RWPE2 (cell line): ENCODE results near the gene SMU1.
A peak's percentile ranks its signal among the peaks of the same experiment; 100 is the strongest.

Source experiments
- ATAC-seq: fragments of 200-7000 bp; cut with Tn5 transposase; 3 replicates; pipeline ENCODE4 v1.9.1; 2021; ENCODE audit warnings: low read depth
- DNase-seq: peaks from one replicate; pipeline ENCODE4 v3.0.0-alpha.2; 2020; ENCODE audit warnings: low spot score
- H3K27ac ChIP-seq: fragments of 450-650 bp; 2 replicates; pipeline ENCODE4 v1.5.1; 2017; ENCODE audit warnings: mild to moderate bottlenecking; ENCODE audit not compliant: poor library complexity, severe bottlenecking
- H3K27me3 ChIP-seq: fragments of 250-450 bp; sonication (Bioruptor Pico); 2 replicates; pipeline ENCODE4 v1.5.1; 2021; ENCODE audit warnings: mild to moderate bottlenecking, moderate library complexity; ENCODE audit not compliant: insufficient read depth, poor library complexity, severe bottlenecking
- H3K36me3 ChIP-seq: fragments of 250-450 bp; sonication (Bioruptor Pico); 2 replicates; pipeline ENCODE4 v1.5.1; 2020; ENCODE audit warnings: low read depth, mild to moderate bottlenecking, moderate library complexity
- H3K4me1 ChIP-seq: fragments of 250-450 bp; sonication (Bioruptor Pico); 2 replicates; pipeline ENCODE4 v1.5.1; 2021; ENCODE audit warnings: mild to moderate bottlenecking, moderate library complexity; ENCODE audit not compliant: insufficient read depth, poor library complexity, severe bottlenecking
- H3K4me3 ChIP-seq: fragments of 250-450 bp; sonication (Bioruptor Pico); 2 replicates; pipeline ENCODE4 v1.5.1; 2021; ENCODE audit warnings: mild to moderate bottlenecking, moderate library complexity; ENCODE audit not compliant: severe bottlenecking
- H3K9me3 ChIP-seq: fragments of 250-450 bp; sonication (Bioruptor Pico); 2 replicates; pipeline ENCODE4 v1.5.1; 2021; ENCODE audit warnings: mild to moderate bottlenecking, moderate library complexity; ENCODE audit not compliant: severe bottlenecking
- CTCF ChIP-seq: fragments of 450-650 bp; IDR thresholded peaks from one replicate; pipeline ENCODE4 v1.5.1; 2017; ENCODE audit warnings: mild to moderate bottlenecking, moderate library complexity; ENCODE audit not compliant: poor library complexity, severe bottlenecking

SMU1 gene

DNA sequence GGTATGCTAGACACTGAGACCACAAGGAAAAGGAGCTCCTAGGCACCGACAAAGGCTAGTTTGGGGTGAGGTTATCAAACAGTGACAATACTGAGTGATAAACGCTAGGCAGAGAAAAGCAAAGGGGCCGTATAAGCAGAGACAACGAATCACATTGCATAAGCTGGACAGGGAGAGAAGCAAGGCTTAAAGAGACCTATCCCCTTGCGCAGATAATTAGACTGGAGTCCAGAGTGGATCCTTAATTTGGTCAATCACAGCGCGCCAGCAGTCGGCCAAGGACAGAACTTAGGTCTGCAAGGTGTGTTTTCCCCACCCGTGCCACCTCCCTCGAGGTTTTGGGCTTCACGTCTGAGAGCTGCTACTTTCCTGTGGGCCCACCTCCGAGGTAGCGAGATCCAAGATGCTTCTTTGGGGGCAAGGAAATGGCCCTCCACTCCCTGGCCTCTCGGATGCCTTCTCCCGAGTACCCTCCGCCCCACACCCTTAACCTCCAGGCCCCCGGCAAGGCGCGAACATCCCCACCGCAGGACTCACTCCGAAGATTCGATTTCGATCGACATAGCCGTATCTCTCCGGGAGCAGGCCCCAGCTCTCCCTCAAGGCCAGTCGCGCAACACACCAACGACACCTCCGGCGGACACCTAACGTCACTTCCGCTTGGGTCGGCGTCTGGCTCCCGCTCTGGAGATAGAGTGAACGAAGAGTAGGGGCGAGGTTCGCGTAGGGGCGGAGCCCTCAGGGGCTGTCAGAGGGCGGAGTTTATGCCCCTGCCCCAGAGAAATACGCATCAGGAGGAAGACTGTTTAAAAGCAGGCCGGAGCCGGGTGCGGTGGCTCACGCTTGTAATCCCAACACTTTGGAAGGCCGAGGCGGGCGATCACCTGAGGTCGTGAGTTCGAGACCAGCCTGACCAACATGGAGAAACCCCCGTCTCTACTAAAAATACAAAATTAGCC is at the start of gene SMU1:
Gene SMU1 (minus strand): TSS at position 629 of the 959 bp plus-strand sequence. CDS start 66 bp downstream, at position 563.
- Histone ChIP-seq H3K36me3 (peaks cover 38% of the 10 kb centered on the region), H3K27me3 (no peaks in the 10 kb centered on the region), H3K4me1 (peaks cover 19% of the 10 kb centered on the region), H3K27ac (peak within 1 kb of the TSS; percentile 47), H3K9me3 (no peaks in the 10 kb centered on the region), H3K4me3 (peak within 1 kb of the TSS; percentile 81)
- TF ChIP-seq CTCF: no peak
- DNase-seq (peak; percentile 95), ATAC-seq (peak; percentile 91)

DNA sequence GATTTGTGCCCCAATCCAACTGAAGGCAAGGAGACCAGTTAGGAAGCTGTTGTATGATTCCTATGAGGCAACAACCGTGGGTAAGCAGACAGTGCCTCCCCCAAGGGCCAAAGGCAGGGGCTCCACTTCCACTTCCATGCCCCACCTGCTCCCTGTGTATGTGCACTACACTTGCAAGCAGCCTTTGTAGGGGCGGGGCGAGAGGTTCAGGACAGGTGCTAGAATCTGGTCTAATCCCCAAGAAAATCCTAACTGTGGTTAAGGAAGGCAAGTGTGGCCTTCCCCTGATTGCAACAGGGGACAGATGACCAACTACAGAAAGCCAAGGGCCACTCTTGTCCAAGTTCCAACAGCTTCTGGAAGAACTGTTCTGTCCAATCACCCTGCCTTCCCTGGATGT is 49.0 kb upstream of the SMU1 start:
- Histone ChIP-seq H3K4me1 (peaks cover 9% of the 10 kb centered on the region), H3K36me3 (peaks cover 83% of the 10 kb centered on the region), H3K27me3 (no peaks in the 10 kb centered on the region), H3K4me3 (no peak overlapping the region), H3K27ac (no peak overlapping the region), H3K9me3 (no peaks in the 10 kb centered on the region)
- TF ChIP-seq CTCF: no peak
- ATAC-seq: no peak
- no peak for DNase-seq

DNA sequence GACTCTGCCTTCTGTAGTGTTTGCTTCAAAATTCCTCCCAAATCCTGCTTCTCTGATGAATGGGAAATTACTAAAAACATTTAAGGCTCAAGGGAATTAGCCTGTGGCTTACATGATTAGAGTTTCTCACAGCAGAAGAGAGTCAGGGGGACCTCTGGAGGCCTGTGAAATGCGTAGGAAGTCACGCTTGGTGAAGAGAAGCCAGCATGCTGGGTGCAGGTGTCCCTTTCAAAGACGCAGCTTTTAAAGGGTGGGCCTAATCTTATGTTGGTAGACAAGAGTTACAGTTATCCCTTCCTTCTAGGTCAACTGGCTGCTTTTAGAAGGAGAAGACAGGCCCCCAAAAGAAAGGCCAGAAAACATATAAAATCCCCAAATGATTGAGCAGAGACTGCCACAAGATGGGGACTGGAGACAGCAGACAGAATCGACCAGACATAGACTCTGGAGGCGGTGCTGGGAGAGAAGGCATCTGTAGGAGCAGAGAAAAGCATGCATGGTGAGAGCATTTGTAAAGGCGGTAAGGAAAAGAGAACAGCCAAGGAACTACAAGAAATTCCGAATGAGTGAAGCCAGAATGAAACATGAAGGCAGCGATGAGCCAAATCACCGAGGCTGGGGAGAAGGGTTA is 48.4 kb upstream of the SMU1 start:
- no peak for DNase-seq
- H3K4me1 ChIP-seq: peaks cover 3% of the 10 kb centered on the region
- peaks cover 82% of the 10 kb centered on the region for H3K36me3 ChIP-seq
- ATAC-seq: no peak
- H3K9me3 ChIP-seq: no peaks in the 10 kb centered on the region
- no peak for TF ChIP-seq CTCF
- no peak overlapping the region for H3K27ac ChIP-seq
- H3K4me3 ChIP-seq: no peak overlapping the region
- no peaks in the 10 kb centered on the region for H3K27me3 ChIP-seq

DNA sequence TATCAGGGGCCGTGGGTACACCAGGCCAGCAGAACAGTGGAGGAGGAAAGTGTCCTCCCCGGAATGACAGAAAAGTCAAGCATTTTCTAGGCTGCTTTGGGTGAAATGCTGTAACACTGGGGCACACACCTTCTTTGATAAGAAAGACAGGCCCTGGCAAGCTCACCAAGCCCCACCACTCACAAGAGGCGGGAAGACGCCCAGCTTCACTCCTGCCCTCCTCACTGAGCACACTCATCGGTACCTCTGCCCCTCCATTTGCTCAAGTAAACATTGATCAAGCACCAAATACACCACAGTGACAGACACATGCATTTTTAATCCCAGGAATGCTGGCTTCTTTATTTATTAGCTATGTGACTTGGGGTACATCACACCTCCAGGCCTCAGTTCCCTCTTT is 47.6 kb upstream of the SMU1 start:
- no peak for TF ChIP-seq CTCF
- H3K36me3 ChIP-seq: peaks cover 82% of the 10 kb centered on the region

More for the DNA sequence above, 47.6 kb upstream of the SMU1 start:
- H3K27me3 ChIP-seq: no peaks in the 10 kb centered on the region
- no peak overlapping the region for H3K4me3 ChIP-seq
- DNase-seq: no peak
- no peak for ATAC-seq
- no peaks in the 10 kb centered on the region for H3K4me1 ChIP-seq
- H3K27ac ChIP-seq: no peak overlapping the region
- no peaks in the 10 kb centered on the region for H3K9me3 ChIP-seq
